ENCODE measurements around the gene NPR1. TPM values are rescaled to one million over a fixed set of nuclear protein-coding genes. Genes with fewer than 3 reads are reported as not detected.

Gene NPR1
- total RNA-seq, 1 experiment from 2014 or later, result not detected

- Mint-ChIP-seq H3K36me3 (ENCODE audit: insufficient read depth, unreplicated experiment) (peaks cover 9% of the 10 kb centered on the region), H3K27ac (ENCODE audit: unreplicated experiment) (no peak overlapping the region), H3K4me3 (ENCODE audit: low read depth, unreplicated experiment) (no peak overlapping the region), H3K4me1 (ENCODE audit: low read depth, unreplicated experiment) (peaks cover 18% of the 10 kb centered on the region), H3K27me3 (ENCODE audit: unreplicated experiment) (peaks cover 94% of the 10 kb centered on the region), H3K9me3 (ENCODE audit: low read depth, unreplicated experiment) (no peaks in the 10 kb centered on the region)
- no peak for TF ChIP-seq CTCF (IDR thresholded peaks at IDR 0.05; ENCODE audit: unreplicated experiment)
- no TSS peak for BruUV-seq (replicated peaks)
- DNase-seq, result no peak
- CTCF ChIA-PET, result no interaction called here
- intact Hi-C loops (cut with micrococcal nuclease; ENCODE audit: unreplicated experiment), result no loop called here
These were observed 5.4 kb downstream of the NPR1 start for GRCh38 chr1:153683854-153684253.

- DNase-seq, result no peak
- Mint-ChIP-seq H3K4me3 (ENCODE audit: low read depth, unreplicated experiment) (no peak overlapping the region), H3K36me3 (ENCODE audit: insufficient read depth, unreplicated experiment) (peaks cover 5% of the 10 kb centered on the region), H3K9me3 (ENCODE audit: low read depth, unreplicated experiment) (no peaks in the 10 kb centered on the region), H3K27ac (ENCODE audit: unreplicated experiment) (no peak overlapping the region), H3K27me3 (ENCODE audit: unreplicated experiment) (peaks cover 94% of the 10 kb centered on the region), H3K4me1 (ENCODE audit: low read depth, unreplicated experiment) (peaks cover 11% of the 10 kb centered on the region)
- CTCF ChIA-PET, result interaction anchor here (0.7 kb wide), 1 partner anchor 31 kb away, joined by 4 read pairs; no protein-coding TSS in a partner anchor
- intact Hi-C loops (cut with micrococcal nuclease; ENCODE audit: unreplicated experiment), result no loop called here
- no TSS peak for BruUV-seq (replicated peaks)
- no peak for TF ChIP-seq CTCF (IDR thresholded peaks at IDR 0.05; ENCODE audit: unreplicated experiment)
These were observed 6.4 kb downstream of the NPR1 start for GRCh38 chr1:153684892-153685291.

GRCh38 chr1:153685544-153686340 is 7.3 kb downstream of the NPR1 start:
- no peak overlapping the region for H3K27ac Mint-ChIP-seq (ENCODE audit: unreplicated experiment)
- no peak for DNase-seq
- H3K9me3 Mint-ChIP-seq (ENCODE audit: low read depth, unreplicated experiment), result no peaks in the 10 kb centered on the region
- intact Hi-C loops (cut with micrococcal nuclease; ENCODE audit: unreplicated experiment), result no loop called here
- peaks cover 8% of the 10 kb centered on the region for H3K4me1 Mint-ChIP-seq (ENCODE audit: low read depth, unreplicated experiment)
- CTCF ChIA-PET, result interaction anchor here (0.7 to 1.0 kb wide), 3 partner anchors 20 to 611 kb away, joined by 3 to 4 read pairs (median 3); partner anchors contain the start of gene INTS3
- TF ChIP-seq CTCF (IDR thresholded peaks at IDR 0.05; ENCODE audit: unreplicated experiment), result no peak
- H3K4me3 Mint-ChIP-seq (ENCODE audit: low read depth, unreplicated experiment), result no peak overlapping the region
- peaks cover 87% of the 10 kb centered on the region for H3K27me3 Mint-ChIP-seq (ENCODE audit: unreplicated experiment)
- BruUV-seq (replicated peaks), result no TSS peak
- peaks cover 5% of the 10 kb centered on the region for H3K36me3 Mint-ChIP-seq (ENCODE audit: insufficient read depth, unreplicated experiment)

GRCh38 chr1:153687346-153688125 is 9.0 kb downstream of the NPR1 start:
- BruUV-seq (replicated peaks), result no TSS peak
- DNase-seq, result no peak
- no peak for TF ChIP-seq CTCF (IDR thresholded peaks at IDR 0.05; ENCODE audit: unreplicated experiment)
- Mint-ChIP-seq H3K27ac (ENCODE audit: unreplicated experiment) (no peak overlapping the region), H3K4me1 (ENCODE audit: low read depth, unreplicated experiment) (peaks cover 16% of the 10 kb centered on the region), H3K36me3 (ENCODE audit: insufficient read depth, unreplicated experiment) (peaks cover 4% of the 10 kb centered on the region), H3K4me3 (ENCODE audit: low read depth, unreplicated experiment) (no peak overlapping the region), H3K27me3 (ENCODE audit: unreplicated experiment) (peaks cover 69% of the 10 kb centered on the region), H3K9me3 (ENCODE audit: low read depth, unreplicated experiment) (no peaks in the 10 kb centered on the region)
- intact Hi-C loops (cut with micrococcal nuclease; ENCODE audit: unreplicated experiment), result no loop called here
- CTCF ChIA-PET, result interaction anchor here (0.6 to 0.8 kb wide), 3 partner anchors 11 to 707 kb away, joined by 3 read pairs; no protein-coding TSS in a partner anchor

Measured in Calu3 (cell line).